Peyer's patch (tissue), 4 donors: Measurements from ENCODE around the gene ATP6V1D. TPM values are rescaled to one million over a fixed set of nuclear protein-coding genes. Genes with fewer than 3 reads are reported as not detected.

Source experiments
- DNase-seq, 3 donors: peaks; one replicate each; pipeline ENCODE4 v3.0.0-alpha.2; 2017 to 2019
- H3K27ac ChIP-seq, 4 donors: fragments of 200-600 bp; sonication (generic); one replicate each; pipeline ENCODE4 v1.5.1; 2016 to 2019
- H3K27me3 ChIP-seq, 2 donors: fragments of 200-600 bp; sonication (generic); one replicate each; pipeline ENCODE4 v1.5.1; 2019
- H3K36me3 ChIP-seq, 3 donors: fragments of 200-600 bp; sonication (generic); one replicate each; pipeline ENCODE4 v1.5.1; 2016 to 2019
- H3K4me1 ChIP-seq, 4 donors: fragments of 200-600 bp; sonication (generic); one replicate each; pipeline ENCODE4 v1.5.1; 2016 to 2019
- H3K4me3 ChIP-seq, 4 donors: fragments of 200-600 bp; sonication (generic); 1 replicate in 3 of 4; 2 replicates in 1 of 4; pipeline ENCODE4 v1.5.1; 2016 to 2019; ENCODE audit warnings: mild to moderate bottlenecking in 1 of 4
- H3K9me3 ChIP-seq, 4 donors: fragments of 200-600 bp; sonication (generic); one replicate each; pipeline ENCODE4 v1.5.1; 2016 to 2019; ENCODE audit warnings: mild to moderate bottlenecking in 1 of 4
- POLR2A ChIP-seq, 2 donors: fragments of 450-650 bp; IDR thresholded peaks; one replicate each; pipeline ENCODE4 v1.5.1; 2017; ENCODE audit warnings: antibody characterized with exemption in 2 of 2, mild to moderate bottlenecking in 2 of 2, moderate library complexity in 2 of 2
- total RNA-seq, 4 donors: library from RNA; depleted of rRNA; stranded (reverse); fragments of >200 nt; gene quantifications; one replicate each; pipeline ENCODE4 v1.1.0, GENCODE V29; 2016
- TF ChIP-seq, protein P1 (sequence below), 6 experiments: fragments of 450-650 bp in 4 of 6; fragments of 200-600 bp in 2 of 6; sonication (generic) in 1 of 6; IDR thresholded peaks; one replicate each; pipeline ENCODE4 v1.5.1; 2017 to 2019; ENCODE audit warnings: antibody characterized with exemption in 6 of 6, mild to moderate bottlenecking in 3 of 6, moderate library complexity in 1 of 6

ATP6V1D gene
- total RNA-seq, 4 donors from 2014 or later: 67.0 to 93.3 (median 78.5) TPM

DNA sequence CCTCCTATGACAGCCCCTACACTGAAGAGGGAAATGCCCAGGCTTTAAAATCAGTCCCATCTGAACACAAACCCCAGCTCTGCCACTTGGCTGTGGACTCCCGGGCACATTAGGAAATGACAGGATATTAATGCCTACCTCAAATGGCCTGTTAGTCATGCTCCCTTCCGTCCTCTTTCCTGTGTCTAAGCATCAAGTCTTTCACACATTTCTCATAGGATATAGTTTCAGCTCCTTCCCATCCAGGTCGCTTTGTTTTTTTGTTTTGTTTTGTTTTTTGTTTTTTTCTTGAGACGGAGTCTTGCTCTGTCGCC, 36.2 kb upstream of the ATP6V1D start:
- Histone ChIP-seq H3K4me1 (no peaks in the 10 kb centered on the region), H3K36me3 (peaks cover 0 to 5% (median 0%) of the 10 kb centered on the region in 3 donors), H3K27me3 (no peaks in the 10 kb centered on the region), H3K9me3 (no peaks in the 10 kb centered on the region), H3K27ac (no peak overlapping the region), H3K4me3 (no peak overlapping the region)
- DNase-seq: no peak
- TF ChIP-seq, protein P1, sequence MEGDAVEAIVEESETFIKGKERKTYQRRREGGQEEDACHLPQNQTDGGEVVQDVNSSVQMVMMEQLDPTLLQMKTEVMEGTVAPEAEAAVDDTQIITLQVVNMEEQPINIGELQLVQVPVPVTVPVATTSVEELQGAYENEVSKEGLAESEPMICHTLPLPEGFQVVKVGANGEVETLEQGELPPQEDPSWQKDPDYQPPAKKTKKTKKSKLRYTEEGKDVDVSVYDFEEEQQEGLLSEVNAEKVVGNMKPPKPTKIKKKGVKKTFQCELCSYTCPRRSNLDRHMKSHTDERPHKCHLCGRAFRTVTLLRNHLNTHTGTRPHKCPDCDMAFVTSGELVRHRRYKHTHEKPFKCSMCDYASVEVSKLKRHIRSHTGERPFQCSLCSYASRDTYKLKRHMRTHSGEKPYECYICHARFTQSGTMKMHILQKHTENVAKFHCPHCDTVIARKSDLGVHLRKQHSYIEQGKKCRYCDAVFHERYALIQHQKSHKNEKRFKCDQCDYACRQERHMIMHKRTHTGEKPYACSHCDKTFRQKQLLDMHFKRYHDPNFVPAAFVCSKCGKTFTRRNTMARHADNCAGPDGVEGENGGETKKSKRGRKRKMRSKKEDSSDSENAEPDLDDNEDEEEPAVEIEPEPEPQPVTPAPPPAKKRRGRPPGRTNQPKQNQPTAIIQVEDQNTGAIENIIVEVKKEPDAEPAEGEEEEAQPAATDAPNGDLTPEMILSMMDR (IDR thresholded peaks at IDR 0.05): no peak
- TF ChIP-seq POLR2A (IDR thresholded peaks at IDR 0.05): no peak

DNA sequence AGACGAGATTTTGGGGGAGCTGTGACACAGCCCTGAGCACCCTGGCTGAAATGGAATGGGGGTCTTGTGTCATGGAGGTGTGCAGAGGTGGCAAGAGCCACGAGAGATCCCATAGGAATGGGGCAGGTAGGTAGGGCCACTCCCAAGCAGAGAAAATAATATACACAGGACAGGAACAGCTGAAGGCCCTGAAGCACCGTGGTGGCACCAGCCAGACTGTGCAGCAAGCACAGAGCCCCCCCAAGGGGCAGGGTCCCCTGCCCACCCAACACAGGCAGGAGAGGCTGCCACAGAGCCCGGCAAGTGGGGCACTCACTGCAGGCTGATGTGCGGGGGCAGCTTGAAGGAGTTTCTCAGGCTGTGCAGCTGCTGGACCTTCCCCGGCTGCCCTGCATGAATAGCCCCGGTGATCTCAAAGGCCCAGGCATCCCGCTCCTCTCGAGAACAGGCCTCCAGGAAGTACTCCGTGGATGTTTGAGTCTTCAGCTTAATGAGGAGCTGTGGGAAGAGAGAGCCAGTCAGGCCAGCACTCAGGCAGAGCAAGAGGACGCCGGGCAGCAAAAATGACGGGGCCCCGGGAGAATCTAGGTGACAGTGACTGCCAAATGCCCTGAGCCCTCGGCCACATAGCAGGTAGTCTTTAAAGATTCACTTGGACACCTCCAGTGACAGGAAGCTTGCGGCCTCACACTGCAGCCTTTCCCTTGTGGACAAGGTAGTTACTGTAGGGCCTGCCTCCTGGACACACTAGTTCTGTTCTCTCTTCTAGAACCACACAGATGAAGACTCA, 35.7 kb upstream of the ATP6V1D start:
- no peak overlapping the region for H3K4me3 ChIP-seq
- no peaks in the 10 kb centered on the region for H3K4me1 ChIP-seq
- H3K9me3 ChIP-seq: no peaks in the 10 kb centered on the region
- TF ChIP-seq, protein P1 (IDR thresholded peaks at IDR 0.05): no peak
- TF ChIP-seq POLR2A (IDR thresholded peaks at IDR 0.05): no peak
- H3K36me3 ChIP-seq: peaks cover 0 to 5% (median 0%) of the 10 kb centered on the region in 3 donors
- no peak for DNase-seq
- no peaks in the 10 kb centered on the region for H3K27me3 ChIP-seq
- no peak overlapping the region for H3K27ac ChIP-seq

DNA sequence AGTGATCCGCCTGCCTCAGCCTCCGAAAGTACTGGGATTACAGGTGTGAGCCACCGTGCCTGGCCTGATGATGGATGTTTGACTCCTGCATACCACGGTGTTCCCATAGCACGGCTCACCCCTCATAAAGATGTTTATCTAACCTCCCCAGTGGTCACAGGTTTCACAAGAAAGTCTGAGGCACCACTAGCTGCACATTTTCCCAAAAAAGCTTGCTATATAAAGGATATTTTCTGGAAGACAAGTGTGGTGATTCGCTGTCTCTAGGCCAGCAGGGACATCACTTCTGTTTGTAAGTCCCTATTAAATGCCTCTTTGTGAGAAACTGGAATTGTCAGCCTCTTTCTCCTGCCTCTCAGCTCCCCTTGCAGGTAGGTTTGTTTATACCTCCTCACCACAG, 34.1 kb upstream of the ATP6V1D start:
- no peak for DNase-seq
- Histone ChIP-seq H3K4me1 (no peaks in the 10 kb centered on the region), H3K36me3 (peaks cover 0 to 5% (median 0%) of the 10 kb centered on the region in 3 donors), H3K27ac (no peak overlapping the region), H3K27me3 (no peaks in the 10 kb centered on the region), H3K9me3 (no peaks in the 10 kb centered on the region), H3K4me3 (no peak overlapping the region)
- no peak for TF ChIP-seq POLR2A (IDR thresholded peaks at IDR 0.05)

DNA sequence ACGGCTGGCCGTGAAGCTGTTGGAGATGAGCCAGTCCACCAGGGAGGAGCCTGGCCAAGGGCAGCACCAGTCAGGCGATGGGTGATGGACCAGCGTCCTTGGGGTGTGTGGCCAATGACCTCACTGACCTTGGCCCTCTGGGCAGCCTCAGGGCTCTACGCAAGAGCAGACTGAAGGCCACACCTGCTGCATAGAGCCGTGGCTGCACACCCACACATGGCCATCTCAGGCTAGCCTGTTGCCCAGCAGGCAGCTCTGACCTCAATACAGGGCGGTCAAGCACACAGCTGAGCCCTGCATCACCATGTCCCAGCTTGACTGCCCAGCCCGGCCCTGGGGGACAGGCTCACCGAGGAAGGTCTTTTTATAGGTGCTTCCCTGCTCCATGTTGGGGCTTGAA, 33.2 kb upstream of the ATP6V1D start:
- Histone ChIP-seq H3K4me1 (no peaks in the 10 kb centered on the region), H3K36me3 (peaks cover 0 to 5% (median 0%) of the 10 kb centered on the region in 3 donors), H3K4me3 (no peak overlapping the region), H3K9me3 (no peaks in the 10 kb centered on the region), H3K27ac (no peak overlapping the region), H3K27me3 (no peaks in the 10 kb centered on the region)
- TF ChIP-seq, protein P1 (IDR thresholded peaks at IDR 0.05): no peak
- no peak for TF ChIP-seq POLR2A (IDR thresholded peaks at IDR 0.05)
- DNase-seq: no peak

DNA sequence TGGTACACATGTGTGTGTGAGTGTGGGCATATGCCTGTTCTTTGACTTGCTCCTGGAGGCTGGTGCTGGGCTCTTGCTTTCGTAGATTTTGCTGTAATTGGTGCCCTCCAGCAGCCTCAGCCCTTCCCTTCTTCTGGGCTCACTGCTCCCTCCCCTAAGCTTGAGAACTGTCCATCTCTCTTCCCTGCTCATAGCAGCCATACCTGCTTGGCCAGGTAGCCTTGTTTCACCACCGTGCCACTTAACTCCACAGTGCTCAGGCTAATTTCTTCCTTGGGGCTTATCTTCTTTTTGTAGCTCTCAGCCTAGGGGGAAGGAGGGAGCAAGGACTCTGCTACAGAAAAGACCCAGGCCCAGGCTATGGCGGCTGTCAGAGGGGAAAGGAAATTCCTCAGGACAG, 32.5 kb upstream of the ATP6V1D start:
- no peaks in the 10 kb centered on the region for H3K27me3 ChIP-seq
- DNase-seq: no peak
- peaks cover 0 to 9% (median 0%) of the 10 kb centered on the region in 3 donors for H3K36me3 ChIP-seq
- no peak overlapping the region for H3K27ac ChIP-seq
- no peaks in the 10 kb centered on the region for H3K9me3 ChIP-seq
- H3K4me3 ChIP-seq: no peak overlapping the region
- no peak for TF ChIP-seq POLR2A (IDR thresholded peaks at IDR 0.05)
- TF ChIP-seq, protein P1 (IDR thresholded peaks at IDR 0.05): no peak
- no peaks in the 10 kb centered on the region for H3K4me1 ChIP-seq

DNA sequence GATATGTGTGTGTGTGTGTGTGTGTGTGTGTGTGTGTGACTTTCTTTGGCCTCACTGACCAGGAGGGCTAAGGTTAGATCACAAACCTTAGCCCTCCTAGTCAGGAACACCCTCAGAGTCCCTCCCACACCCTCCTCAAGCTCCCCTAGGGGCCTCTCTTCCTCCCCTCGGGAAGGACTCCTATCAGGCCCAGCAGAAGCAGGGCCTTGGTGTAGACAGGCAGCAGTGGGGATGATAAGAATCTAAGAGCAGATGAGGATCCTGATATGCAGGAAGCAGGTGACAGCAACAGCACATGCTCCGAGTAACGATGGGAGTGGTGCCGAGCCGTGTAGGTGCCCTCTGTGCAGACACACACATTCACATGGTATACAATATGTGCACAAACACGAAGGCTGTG, 31.7 kb upstream of the ATP6V1D start:
- Histone ChIP-seq H3K36me3 (peaks cover 0 to 16% (median 0%) of the 10 kb centered on the region in 3 donors), H3K4me1 (no peaks in the 10 kb centered on the region), H3K4me3 (no peak overlapping the region), H3K27ac (no peak overlapping the region), H3K9me3 (no peaks in the 10 kb centered on the region), H3K27me3 (no peaks in the 10 kb centered on the region)
- TF ChIP-seq, protein P1 (IDR thresholded peaks at IDR 0.05): no peak
- TF ChIP-seq POLR2A (IDR thresholded peaks at IDR 0.05): no peak
- DNase-seq: no peak
